ENCODE data around the gene ATF7.
"Not testable (repeated sequence)": the region's sequence is repeated elsewhere in the genome, so short reads cannot be mapped to it uniquely, and the experiment has no call there.

The ATF7 gene

GRCh38 chr12:53660041-53660440 lies 33.9 kb upstream of the ATF7 start:
- TF ChIP-seq, protein P1, sequence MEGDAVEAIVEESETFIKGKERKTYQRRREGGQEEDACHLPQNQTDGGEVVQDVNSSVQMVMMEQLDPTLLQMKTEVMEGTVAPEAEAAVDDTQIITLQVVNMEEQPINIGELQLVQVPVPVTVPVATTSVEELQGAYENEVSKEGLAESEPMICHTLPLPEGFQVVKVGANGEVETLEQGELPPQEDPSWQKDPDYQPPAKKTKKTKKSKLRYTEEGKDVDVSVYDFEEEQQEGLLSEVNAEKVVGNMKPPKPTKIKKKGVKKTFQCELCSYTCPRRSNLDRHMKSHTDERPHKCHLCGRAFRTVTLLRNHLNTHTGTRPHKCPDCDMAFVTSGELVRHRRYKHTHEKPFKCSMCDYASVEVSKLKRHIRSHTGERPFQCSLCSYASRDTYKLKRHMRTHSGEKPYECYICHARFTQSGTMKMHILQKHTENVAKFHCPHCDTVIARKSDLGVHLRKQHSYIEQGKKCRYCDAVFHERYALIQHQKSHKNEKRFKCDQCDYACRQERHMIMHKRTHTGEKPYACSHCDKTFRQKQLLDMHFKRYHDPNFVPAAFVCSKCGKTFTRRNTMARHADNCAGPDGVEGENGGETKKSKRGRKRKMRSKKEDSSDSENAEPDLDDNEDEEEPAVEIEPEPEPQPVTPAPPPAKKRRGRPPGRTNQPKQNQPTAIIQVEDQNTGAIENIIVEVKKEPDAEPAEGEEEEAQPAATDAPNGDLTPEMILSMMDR (conservative IDR thresholded peaks at IDR 0.05), result no peak
- peak overlapping the region; percentile 100 for H3K27ac ChIP-seq

- TF ChIP-seq, protein P1 (conservative IDR thresholded peaks at IDR 0.05), result no peak
Measured at GRCh38 chr12:53659571-53659981, 33.4 kb upstream of the ATF7 start.

DNA sequence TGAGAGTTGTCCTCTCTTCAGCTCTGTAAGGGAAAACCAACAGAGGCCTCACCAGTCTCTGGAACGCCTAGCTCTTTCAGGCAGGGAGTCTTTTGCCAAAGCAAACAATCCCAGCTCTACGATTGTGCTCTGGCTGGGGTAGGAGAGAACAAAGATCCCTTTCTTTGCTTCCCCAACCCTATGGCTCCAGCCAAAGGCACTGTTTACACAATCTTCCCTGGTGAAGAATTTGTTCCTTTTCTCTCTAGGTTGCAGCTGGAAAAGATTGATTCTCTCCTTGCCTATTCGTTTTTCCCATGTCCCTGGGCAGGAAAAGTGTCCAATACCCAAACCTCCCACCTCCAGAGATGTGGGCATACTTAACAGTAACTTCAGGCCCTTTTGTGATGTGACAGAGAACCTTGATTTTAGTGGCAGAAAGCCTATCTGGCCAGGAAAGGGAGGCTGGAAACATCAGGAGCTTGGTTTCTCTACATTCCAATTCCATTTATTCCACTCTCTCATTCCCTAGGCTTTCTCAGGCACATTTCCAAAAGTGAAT lies 32.9 kb upstream of the ATF7 start:
- TF ChIP-seq, protein P1 (conservative IDR thresholded peaks at IDR 0.05), result no peak
- H3K27ac ChIP-seq, result peak overlapping the region; percentile 100

More at GRCh38 chr12:53659571-53659981, 33.4 kb upstream of the ATF7 start:
- peak overlapping the region; percentile 100 for H3K27ac ChIP-seq

- H3K27ac ChIP-seq, result peak overlapping the region; percentile 100
- TF ChIP-seq, protein P1 (conservative IDR thresholded peaks at IDR 0.05), result no peak
Measured at GRCh38 chr12:53657041-53657440, 30.9 kb upstream of the ATF7 start.

DNA sequence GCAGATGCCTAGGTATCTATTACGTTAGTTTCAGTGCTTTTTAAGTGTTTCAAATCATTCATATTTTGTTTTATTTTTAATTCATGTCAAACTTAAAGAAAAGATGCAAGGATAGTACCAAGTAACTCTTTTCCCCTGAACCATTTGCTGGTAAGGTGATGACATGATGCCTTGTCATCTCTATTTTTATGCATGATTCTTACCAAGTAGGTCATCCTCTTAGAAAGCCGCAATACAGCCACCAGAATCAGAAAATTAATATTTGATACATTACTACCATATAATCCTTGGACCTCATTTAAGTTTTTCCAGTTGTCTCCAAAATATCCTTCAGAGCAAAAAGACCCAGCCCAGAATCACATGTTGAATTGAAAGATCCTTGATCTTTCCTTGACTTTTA lies 27.4 kb upstream of the ATF7 start:
- H3K27ac ChIP-seq, result no peak overlapping the region
- TF ChIP-seq, protein P1 (conservative IDR thresholded peaks at IDR 0.05), result no peak

DNA sequence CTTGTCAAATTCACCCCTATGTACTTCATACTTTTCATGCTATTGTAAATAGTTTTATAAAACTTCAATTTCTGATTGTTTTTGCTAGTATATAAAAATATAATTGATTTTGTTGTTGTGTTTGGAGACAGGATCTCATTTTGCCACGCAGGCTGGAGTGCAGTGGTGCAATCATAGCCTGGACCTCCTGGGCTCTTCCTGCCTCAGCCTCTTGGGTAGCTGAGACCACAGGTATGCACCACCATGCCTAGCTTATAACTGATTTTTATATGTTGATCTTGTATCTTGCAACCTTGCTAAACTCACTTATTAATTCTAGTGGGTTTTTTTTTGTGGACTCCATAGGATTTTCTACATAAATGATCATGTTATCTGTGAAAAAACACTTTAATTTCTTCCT lies 26.2 kb upstream of the ATF7 start:
- no peak overlapping the region for H3K27ac ChIP-seq
- TF ChIP-seq, protein P1 (conservative IDR thresholded peaks at IDR 0.05), result no peak

- no peak overlapping the region for H3K27ac ChIP-seq
- TF ChIP-seq, protein P1 (conservative IDR thresholded peaks at IDR 0.05), result no peak
Measured at GRCh38 chr12:53651737-53652136, 25.6 kb upstream of the ATF7 start.

- not testable (repeated sequence) for H3K27ac ChIP-seq
Measured at GRCh38 chr12:53646300-53646699, 20.1 kb upstream of the ATF7 start.
